Measurements from ENCODE around the gene SORCS2. TPM values are rescaled to one million over a fixed set of nuclear protein-coding genes. Genes with fewer than 3 reads are reported as not detected.

SORCS2 gene
- total RNA-seq, 1 donor from 2014 or later: 5.2 TPM

GRCh38 chr4:7532043-7532442 is 339.7 kb downstream of the SORCS2 start:
- no peak for DNase-seq (ENCODE audit: low spot score)
- Histone ChIP-seq H2AFZ (replicated peaks) (no peak overlapping the region), H3K4me1 (peaks cover 36% of the 10 kb centered on the region), H3K79me2 (ENCODE audit: low read depth) (no peaks in the 10 kb centered on the region), H3K27ac (no peak overlapping the region), H3K9ac (no peak overlapping the region), H3K36me3 (no peaks in the 10 kb centered on the region), H4K20me1 (ENCODE audit: low read depth) (peaks cover 10% of the 10 kb centered on the region), H3K9me3 (ENCODE audit: low read depth) (no peaks in the 10 kb centered on the region), H3K4me2 (peak overlapping the region; percentile 6), H3F3A (ENCODE audit: low read depth) (peaks cover 13% of the 10 kb centered on the region), H3K27me3 (no peaks in the 10 kb centered on the region), H3K4me3 (no peak overlapping the region)
- Mint-ChIP-seq H3K36me3 (no peaks in the 10 kb centered on the region), H3K4me3 (no peak overlapping the region), H3K27ac (peak overlapping the region; percentile 74), H3K9me3 (no peaks in the 10 kb centered on the region), H3K27me3 (ENCODE audit: insufficient read depth, low read depth) (peaks cover 13% of the 10 kb centered on the region), H3K4me1 (peaks cover 42% of the 10 kb centered on the region)
- no peak for TF ChIP-seq EZH2phosphoT487 (IDR thresholded peaks at IDR 0.05)
- TF ChIP-seq EZH2 (IDR thresholded peaks at IDR 0.05): no peak
- TF ChIP-seq CTCF (IDR thresholded peaks at IDR 0.05): no peak

- peaks cover 8% of the 10 kb centered on the region for H3K27me3 Mint-ChIP-seq (ENCODE audit: insufficient read depth, low read depth)
- no peak overlapping the region for H3K27ac Mint-ChIP-seq
- Histone ChIP-seq H3K9ac (no peak overlapping the region), H3K4me1 (peaks cover 24% of the 10 kb centered on the region), H3K27ac (no peak overlapping the region), H3K4me2 (no peak overlapping the region), H3K27me3 (no peaks in the 10 kb centered on the region), H2AFZ (replicated peaks) (no peak overlapping the region), H3K79me2 (ENCODE audit: low read depth) (no peaks in the 10 kb centered on the region), H3K9me3 (ENCODE audit: low read depth) (no peaks in the 10 kb centered on the region), H3K36me3 (no peaks in the 10 kb centered on the region), H3K4me3 (no peak overlapping the region), H4K20me1 (ENCODE audit: low read depth) (peaks cover 10% of the 10 kb centered on the region), H3F3A (ENCODE audit: low read depth) (peaks cover 13% of the 10 kb centered on the region)
- H3K4me3 Mint-ChIP-seq: no peak overlapping the region
- no peak for TF ChIP-seq EZH2phosphoT487 (IDR thresholded peaks at IDR 0.05)
- TF ChIP-seq EZH2 (IDR thresholded peaks at IDR 0.05): no peak
- TF ChIP-seq CTCF (IDR thresholded peaks at IDR 0.05): no peak
- no peak for DNase-seq (ENCODE audit: low spot score)
- no peaks in the 10 kb centered on the region for H3K9me3 Mint-ChIP-seq
- peaks cover 35% of the 10 kb centered on the region for H3K4me1 Mint-ChIP-seq
- H3K36me3 Mint-ChIP-seq: no peaks in the 10 kb centered on the region
Observed at GRCh38 chr4:7533267-7533666, 340.9 kb downstream of the SORCS2 start.

- no peaks in the 10 kb centered on the region for H4K20me1 ChIP-seq (ENCODE audit: low read depth)
- DNase-seq (ENCODE audit: low spot score): no peak
- no peaks in the 10 kb centered on the region for H3K79me2 ChIP-seq (ENCODE audit: low read depth)
- peaks cover 7% of the 10 kb centered on the region for H3K4me1 ChIP-seq
- H3F3A ChIP-seq (ENCODE audit: low read depth): no peaks in the 10 kb centered on the region
- Mint-ChIP-seq H3K36me3 (no peaks in the 10 kb centered on the region), H3K4me1 (peaks cover 23% of the 10 kb centered on the region), H3K9me3 (no peaks in the 10 kb centered on the region), H3K27ac (peak overlapping the region; percentile 63), H3K27me3 (ENCODE audit: insufficient read depth, low read depth) (peaks cover 10% of the 10 kb centered on the region), H3K4me3 (no peak overlapping the region)
- no peaks in the 10 kb centered on the region for H3K27me3 ChIP-seq
- no peak overlapping the region for H3K27ac ChIP-seq
- no peak overlapping the region for H3K4me2 ChIP-seq
- no peak overlapping the region for H3K4me3 ChIP-seq
- H3K9ac ChIP-seq: no peak overlapping the region
- no peaks in the 10 kb centered on the region for H3K36me3 ChIP-seq
- no peak overlapping the region for H2AFZ ChIP-seq (replicated peaks)
- TF ChIP-seq CTCF (IDR thresholded peaks at IDR 0.05) (no peak), EZH2 (IDR thresholded peaks at IDR 0.05) (no peak), EZH2phosphoT487 (IDR thresholded peaks at IDR 0.05) (no peak)
- no peaks in the 10 kb centered on the region for H3K9me3 ChIP-seq (ENCODE audit: low read depth)
Observed at GRCh38 chr4:7535094-7535493, 342.8 kb downstream of the SORCS2 start.

Measured in neural progenitor cell (in vitro differentiated cells).